ENCODE measurements around the gene IL10RA.

Gene IL10RA

GRCh38 chr11:117989351-117990102 lies 3.3 kb downstream of the IL10RA start:
- Histone ChIP-seq H4K20me1 (ENCODE audit: insufficient read depth, low read length) (no peaks in the 10 kb centered on the region), H3K9ac (ENCODE audit: low read length) (no peak overlapping the region), H3K9me2 (ENCODE audit: low read depth, low read length) (no peaks in the 10 kb centered on the region), H3K27ac (ENCODE audit: low read depth, low read length, poor library complexity, severe bottlenecking) (no peak overlapping the region), H3K4me1 (ENCODE audit: insufficient read depth, low read length, severe bottlenecking) (peaks cover 27% of the 10 kb centered on the region), H3K36me3 (ENCODE audit: insufficient read depth, low read length) (no peaks in the 10 kb centered on the region), H3K9me3 (ENCODE audit: low read length) (no peaks in the 10 kb centered on the region), H2AFZ (ENCODE audit: low read length) (no peak overlapping the region), H3K4me3 (ENCODE audit: low read depth, low read length, poor library complexity, severe bottlenecking) (no peak overlapping the region), H3K27me3 (ENCODE audit: insufficient read depth, low read length) (no peaks in the 10 kb centered on the region), H3K4me2 (ENCODE audit: low read length) (no peak overlapping the region), H3K79me2 (ENCODE audit: insufficient read depth, low read length) (no peaks in the 10 kb centered on the region), H3F3A (ENCODE audit: insufficient read depth, low read length) (no peaks in the 10 kb centered on the region)
- TF ChIP-seq EZH2 (IDR thresholded peaks at IDR 0.05; ENCODE audit: borderline replicate concordance, low read length) (no peak), CTCF (IDR thresholded peaks at IDR 0.05; ENCODE audit: low read length) (no peak)

DNA sequence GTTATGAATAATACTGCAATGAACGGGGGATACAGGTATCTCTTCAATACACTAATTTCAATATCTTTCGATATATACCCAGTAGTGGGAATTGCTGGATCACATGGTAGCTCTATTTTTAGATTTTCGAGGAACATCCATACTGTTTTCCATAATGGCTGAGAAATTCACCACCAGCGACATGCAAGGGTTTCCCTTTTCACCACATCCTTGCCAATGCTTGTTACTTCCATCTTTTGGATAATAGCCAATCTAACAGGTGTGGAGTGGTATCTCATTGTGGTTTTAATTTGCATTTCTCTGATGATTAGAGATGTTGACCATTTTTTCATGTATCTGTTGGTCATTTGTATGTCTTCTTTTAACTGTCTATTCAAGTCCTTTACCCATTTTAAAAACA lies 5.9 kb downstream of the IL10RA start:
- no peak overlapping the region for H3K9ac ChIP-seq (ENCODE audit: low read length)
- H3K9me3 ChIP-seq (ENCODE audit: low read length), result no peaks in the 10 kb centered on the region
- no peaks in the 10 kb centered on the region for H3K79me2 ChIP-seq (ENCODE audit: insufficient read depth, low read length)
- H4K20me1 ChIP-seq (ENCODE audit: insufficient read depth, low read length), result no peaks in the 10 kb centered on the region
- no peak overlapping the region for H3K4me3 ChIP-seq (ENCODE audit: low read depth, low read length, poor library complexity, severe bottlenecking)
- no peaks in the 10 kb centered on the region for H3K27me3 ChIP-seq (ENCODE audit: insufficient read depth, low read length)
- no peak overlapping the region for H3K4me2 ChIP-seq (ENCODE audit: low read length)
- TF ChIP-seq EZH2 (IDR thresholded peaks at IDR 0.05; ENCODE audit: borderline replicate concordance, low read length), result no peak
- no peak for TF ChIP-seq CTCF (IDR thresholded peaks at IDR 0.05; ENCODE audit: low read length)
- H3K27ac ChIP-seq (ENCODE audit: low read depth, low read length, poor library complexity, severe bottlenecking), result no peak overlapping the region
- peaks cover 15% of the 10 kb centered on the region for H3K4me1 ChIP-seq (ENCODE audit: insufficient read depth, low read length, severe bottlenecking)
- H3K36me3 ChIP-seq (ENCODE audit: insufficient read depth, low read length), result no peaks in the 10 kb centered on the region
- H2AFZ ChIP-seq (ENCODE audit: low read length), result no peak overlapping the region
- H3F3A ChIP-seq (ENCODE audit: insufficient read depth, low read length), result no peaks in the 10 kb centered on the region
- H3K9me2 ChIP-seq (ENCODE audit: low read depth, low read length), result no peaks in the 10 kb centered on the region

DNA sequence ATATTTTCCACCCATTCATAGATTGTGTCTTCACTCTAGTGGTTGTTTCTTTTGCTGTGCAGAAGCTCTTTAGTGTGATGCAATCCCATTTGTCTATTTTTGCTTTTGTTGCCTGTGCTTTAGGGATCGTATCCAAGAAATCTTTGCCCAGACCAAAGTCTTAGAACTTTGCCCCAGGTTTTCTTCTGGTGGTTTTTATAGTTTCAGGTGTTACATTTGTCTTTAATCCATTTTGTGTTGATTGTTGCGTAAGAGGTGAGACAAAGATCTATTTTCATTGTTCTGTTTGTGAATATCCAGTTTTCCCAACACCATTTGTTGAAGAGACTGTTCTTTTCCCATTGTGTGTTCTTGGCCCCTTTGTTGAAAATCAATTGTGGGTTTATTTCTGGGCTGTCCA lies 6.4 kb downstream of the IL10RA start:
- no peak overlapping the region for H2AFZ ChIP-seq (ENCODE audit: low read length)
- no peak overlapping the region for H3K27ac ChIP-seq (ENCODE audit: low read depth, low read length, poor library complexity, severe bottlenecking)
- no peak overlapping the region for H3K4me3 ChIP-seq (ENCODE audit: low read depth, low read length, poor library complexity, severe bottlenecking)
- no peaks in the 10 kb centered on the region for H3K36me3 ChIP-seq (ENCODE audit: insufficient read depth, low read length)
- no peak overlapping the region for H3K4me2 ChIP-seq (ENCODE audit: low read length)
- H3K9me2 ChIP-seq (ENCODE audit: low read depth, low read length), result no peaks in the 10 kb centered on the region
- H3K79me2 ChIP-seq (ENCODE audit: insufficient read depth, low read length), result no peaks in the 10 kb centered on the region
- no peaks in the 10 kb centered on the region for H3F3A ChIP-seq (ENCODE audit: insufficient read depth, low read length)
- H4K20me1 ChIP-seq (ENCODE audit: insufficient read depth, low read length), result no peaks in the 10 kb centered on the region
- TF ChIP-seq CTCF (IDR thresholded peaks at IDR 0.05; ENCODE audit: low read length) (no peak), EZH2 (IDR thresholded peaks at IDR 0.05; ENCODE audit: borderline replicate concordance, low read length) (no peak)
- H3K27me3 ChIP-seq (ENCODE audit: insufficient read depth, low read length), result no peaks in the 10 kb centered on the region
- H3K4me1 ChIP-seq (ENCODE audit: insufficient read depth, low read length, severe bottlenecking), result peaks cover 10% of the 10 kb centered on the region
- H3K9me3 ChIP-seq (ENCODE audit: low read length), result no peaks in the 10 kb centered on the region
- no peak overlapping the region for H3K9ac ChIP-seq (ENCODE audit: low read length)
